HepG2 (cell line): Measurements from ENCODE around the gene MCM6. TPM values are rescaled to one million over a fixed set of nuclear protein-coding genes. Genes with fewer than 3 reads are reported as not detected.
"Not testable (repeated sequence)": the region's sequence is repeated elsewhere in the genome, so short reads cannot be mapped to it uniquely, and the experiment has no call there.

Experiments used
- ATAC-seq: fragments of 200-7000 bp; cut with Tn5 transposase; 3 replicates; pipeline ENCODE4 v1.9.1; 2020; ENCODE audit warnings: mild to moderate bottlenecking, moderate library complexity
- BruUV-seq: library from RNA; stranded (reverse); fragments of 400-500 nt; replicated peaks from 2 replicates; lab custom pipeline; 2021; lab: Mats Ljungman, UMichigan
- CTCF ChIA-PET: fragments of 300-600 bp; formaldehyde crosslinking; extraction: SDS; loops from one replicate; lab custom pipeline; 2021; ENCODE audit warnings: low total read pairs, inconsistent platforms, low intra/inter-chr PET ratio; lab: Yijun Ruan, JAX
- POLR2A ChIA-PET: fragments of 350-600 bp; sonication (Branson Sonifier 250); formaldehyde crosslinking; loops from one replicate; lab custom pipeline; 2020; ENCODE audit warnings: antibody characterized with exemption, inconsistent platforms; lab: Yijun Ruan, JAX
- DNase-seq: peaks from one replicate; pipeline ENCODE4 v3.0.0-alpha.2; 2015; ENCODE audit warnings: low spot score
- FAIRE-seq: peaks from 3 replicates; lab custom pipeline; 2011; peaks lifted over from hg19 to GRCh38; lab: Jason Lieb, UNC
- H2AFZ ChIP-seq: one replicate; pipeline ENCODE4 v1.6.1; 2011; ENCODE audit warnings: low read length, inconsistent platforms
- H3K27ac ChIP-seq: fragments of 300-600 bp; 3 replicates; pipeline ENCODE4 v1.8.0; 2011; ENCODE audit warnings: mixed run types, mild to moderate bottlenecking, mixed read lengths, low read length, inconsistent platforms; ENCODE audit not compliant: insufficient read depth; ENCODE audit errors: extremely low read length
- H3K27me3 ChIP-seq, 2 experiments: fragments of 200-600 bp in 1 of 2; 2 replicates in 1 of 2; 3 replicates in 1 of 2; pipeline versions ENCODE4 v1.6.0 to v1.8.0; 2011; ENCODE audit warnings: low read length in 2 of 2, mild to moderate bottlenecking in 2 of 2, moderate library complexity in 2 of 2, inconsistent platforms in 1 of 2; ENCODE audit not compliant: insufficient read depth in 2 of 2, control insufficient read depth in 1 of 2
- H3K36me3 ChIP-seq, 2 experiments: fragments of 200-600 bp in 1 of 2; replicated peaks in 1 of 2; 2 replicates in 1 of 2; 3 replicates in 1 of 2; pipeline versions ENCODE4 v1.5.1 to v1.8.0; 2011; ENCODE audit warnings: low read length in 2 of 2, inconsistent platforms in 1 of 2; ENCODE audit not compliant: insufficient read depth in 2 of 2, control insufficient read depth in 1 of 2
- H3K4me1 ChIP-seq: 2 replicates; pipeline ENCODE4 v1.5.1; 2012; ENCODE audit warnings: low read length, inconsistent platforms; ENCODE audit not compliant: insufficient read depth
- H3K4me2 ChIP-seq: 2 replicates; pipeline ENCODE4 v1.6.0; 2011; ENCODE audit warnings: low read depth, low read length, inconsistent platforms
- H3K4me3 ChIP-seq, 3 experiments: fragments of 200-600 bp in 1 of 3; sonication (generic), shearing (Covaris generic) in 1 of 3; replicated peaks in 1 of 3; 2 replicates each; pipeline ENCODE4 v1.5.1; 2011 to 2016; ENCODE audit warnings: low read length in 3 of 3, inconsistent platforms in 2 of 3, low read depth in 2 of 3, mild to moderate bottlenecking in 2 of 3, control low read depth in 1 of 3, mixed read lengths in 1 of 3; ENCODE audit not compliant: insufficient read depth in 1 of 3
- H3K79me2 ChIP-seq: one replicate; pipeline ENCODE4 v1.6.1; 2011; ENCODE audit warnings: low read length, inconsistent platforms; ENCODE audit not compliant: insufficient read depth
- H3K9ac ChIP-seq: 2 replicates; pipeline ENCODE4 v1.6.0; 2011; ENCODE audit warnings: mild to moderate bottlenecking, low read depth, low read length, inconsistent platforms; ENCODE audit not compliant: insufficient read depth
- H3K9me3 ChIP-seq: 2 replicates; pipeline ENCODE4 v1.5.1; 2012; ENCODE audit warnings: mild to moderate bottlenecking, low read length
- H4K20me1 ChIP-seq: 2 replicates; pipeline ENCODE4 v1.6.0; 2011; ENCODE audit warnings: inconsistent platforms, mild to moderate bottlenecking, low read length, moderate library complexity; ENCODE audit not compliant: insufficient read depth
- E2F2 ChIP-seq: sonication (generic); formaldehyde crosslinking; IDR thresholded peaks from 2 replicates; pipeline ENCODE4 v1.4.0; 2020; ENCODE audit warnings: missing genetic modification reagents, borderline replicate concordance
- FOXA3 ChIP-seq: IDR thresholded peaks from 2 replicates; pipeline ENCODE4 v1.6.1; 2016; ENCODE audit warnings: missing genetic modification reagents, missing compliant biosample characterization
- NFRKB ChIP-seq: fragments of 450-650 bp; IDR thresholded peaks from 2 replicates; pipeline ENCODE4 v1.6.1; 2017
- ZBTB26 ChIP-seq: IDR thresholded peaks from 2 replicates; pipeline ENCODE4 v1.6.1; 2016; ENCODE audit warnings: missing compliant biosample characterization, missing genetic modification reagents, borderline replicate concordance
- ZNF639 ChIP-seq: conservative IDR thresholded peaks from 2 replicates; pipeline ENCODE4 v1.6.1; 2018; ENCODE audit warnings: missing genetic modification reagents
- WGBS: methylation state at CpG from one replicate; pipeline ENCODE4 v1.1.6; 2017; ENCODE audit warnings: low lambda C conversion rate; 5-methylcytosine and 5-hydroxymethylcytosine counted together
- in situ Hi-C: cut with HindIII; loops from 2 replicates; pipeline ENCODE4 v1.10.0; 2017; ENCODE audit warnings: low pct_unique_long_range_greater_than_20kb; ENCODE audit not compliant: extremely low pct_ligation_motif_present
- intact Hi-C: fragments of 100-400 bp; cut with micrococcal nuclease; formaldehyde crosslinking; loops from one replicate; pipeline ENCODE4 v1.10.0; 2022; ENCODE audit not compliant: unreplicated experiment
- polyA plus RNA-seq, 8 experiments: library from polyadenylated mRNA; depleted of rRNA in 3 of 8; stranded (reverse) in 7 of 8; unstranded in 1 of 8; fragments of >200 nt; fragmentation: Illumina TruSeq in 4 of 8; extraction: Trizol in 4 of 8; gene quantifications; 2 replicates each; pipeline versions ENCODE4 v1.2.1 to v1.2.3, GENCODE V29; 2011 to 2016; ENCODE audit warnings: low read depth in 4 of 8, missing spikeins in 1 of 8, mixed read lengths in 1 of 8; ENCODE audit not compliant: insufficient read depth in 1 of 8
- total RNA-seq, 5 experiments: library from RNA; depleted of rRNA; stranded (reverse); fragments of >200 nt; fragmentation: Illumina TruSeq; extraction: Trizol; gene quantifications; 2 replicates each; pipeline ENCODE4 v1.2.3, GENCODE V29; 2016; ENCODE audit warnings: low read depth in 1 of 5

Gene MCM6
- total and polyA plus RNA-seq, 2 of the 13 experiments (the other 11 are each of a cell fraction or from before 2014, with no cell fraction given), result 9.7 to 18.7 TPM

DNA sequence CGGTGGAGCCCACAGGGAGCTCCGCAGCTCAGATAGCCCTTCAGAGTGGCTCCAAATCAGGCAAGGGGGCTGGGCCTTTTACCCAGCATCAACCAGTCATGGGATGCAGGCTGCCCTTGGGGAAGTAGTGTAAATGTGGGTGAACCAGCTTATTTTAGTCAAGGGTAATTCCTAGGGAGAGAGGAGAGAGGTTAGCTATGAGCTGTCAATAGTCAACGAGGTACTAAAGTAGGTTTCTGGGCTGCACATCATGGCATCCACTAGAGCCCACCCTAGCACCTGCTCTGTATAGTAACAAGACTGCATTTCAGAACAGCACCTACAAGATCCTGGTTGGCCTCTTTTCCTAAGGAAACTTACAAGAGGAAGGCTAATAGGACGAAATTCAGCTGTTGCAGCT, 9.5 kb upstream of the MCM6 start:
- no peak for ATAC-seq
- H3K79me2 ChIP-seq, result no peaks in the 10 kb centered on the region
- CTCF ChIA-PET, result no interaction called here
- 33% methylated on average over 4 of the region's 4 CpGs for WGBS
- FAIRE-seq, result no peak
- in situ Hi-C loops, result no loop called here
- H3K36me3 ChIP-seq, result no peaks in the 10 kb centered on the region
- H4K20me1 ChIP-seq, result no peaks in the 10 kb centered on the region
- no peak overlapping the region for H3K4me2 ChIP-seq
- no peak for TF ChIP-seq E2F2 (CRISPR knock-in tag)
- no peak for TF ChIP-seq ZBTB26 (CRISPR knock-in tag)
- no peak for TF ChIP-seq ZNF639 (CRISPR knock-in tag)
- H3K9me3 ChIP-seq, result no peaks in the 10 kb centered on the region
- intact Hi-C loops, result no loop called here
- H3K4me3 ChIP-seq, result no peak overlapping the region
- H3K27ac ChIP-seq, result no peak overlapping the region
- no peak overlapping the region for H3K9ac ChIP-seq
- no peaks in the 10 kb centered on the region for H3K4me1 ChIP-seq
- POLR2A ChIA-PET, result no interaction called here
- DNase-seq, result no peak
- H2AFZ ChIP-seq, result no peak overlapping the region
- peaks cover 0 to 7% of the 10 kb centered on the region in 2 experiments; a peak in 2 of 5 replicates for H3K27me3 ChIP-seq
- no TSS peak for BruUV-seq

DNA sequence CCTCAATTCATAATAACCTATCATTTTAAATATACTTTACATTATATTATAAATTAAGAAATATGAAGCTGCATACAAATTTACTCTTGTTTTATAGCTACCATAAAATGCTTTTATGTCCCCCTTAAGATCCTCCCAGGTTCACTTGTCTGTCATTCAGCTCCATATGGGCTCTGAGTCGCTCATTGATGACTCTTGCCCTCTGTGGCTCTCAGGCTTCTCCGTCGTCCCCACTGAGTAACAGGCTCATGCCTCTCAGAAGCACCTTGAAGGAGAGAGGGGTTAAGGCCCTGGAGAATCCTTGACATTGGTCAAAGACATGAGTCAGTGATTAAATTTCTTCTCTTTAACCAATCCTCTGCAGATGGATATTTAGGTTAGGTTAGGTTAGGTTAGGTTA, 6.2 kb upstream of the MCM6 start:
- ChIA-PET CTCF (no interaction called here), POLR2A (no interaction called here)
- BruUV-seq, result no TSS peak
- intact Hi-C loops (no loop called here), in situ Hi-C loops (no loop called here)
- FAIRE-seq (no peak), DNase-seq (no peak), ATAC-seq (no peak)
- H3K4me3 ChIP-seq, result no peak overlapping the region
- no peak overlapping the region for H2AFZ ChIP-seq
- H3K9me3 ChIP-seq, result no peaks in the 10 kb centered on the region
- no peak overlapping the region for H3K9ac ChIP-seq
- no peak for TF ChIP-seq NFRKB
- no peak for TF ChIP-seq FOXA3 (CRISPR knock-in tag)
- no peaks in the 10 kb centered on the region for H3K36me3 ChIP-seq
- H3K27ac ChIP-seq, result no peak overlapping the region
- H3K4me2 ChIP-seq, result no peak overlapping the region
- H4K20me1 ChIP-seq, result no peaks in the 10 kb centered on the region
- H3K79me2 ChIP-seq, result no peaks in the 10 kb centered on the region
- WGBS, result 11% methylated on average over 3 of the region's 3 CpGs
- H3K27me3 ChIP-seq, result peaks cover 0 to 7% of the 10 kb centered on the region in 2 experiments; a peak in 2 of 5 replicates
- no peaks in the 10 kb centered on the region for H3K4me1 ChIP-seq

DNA sequence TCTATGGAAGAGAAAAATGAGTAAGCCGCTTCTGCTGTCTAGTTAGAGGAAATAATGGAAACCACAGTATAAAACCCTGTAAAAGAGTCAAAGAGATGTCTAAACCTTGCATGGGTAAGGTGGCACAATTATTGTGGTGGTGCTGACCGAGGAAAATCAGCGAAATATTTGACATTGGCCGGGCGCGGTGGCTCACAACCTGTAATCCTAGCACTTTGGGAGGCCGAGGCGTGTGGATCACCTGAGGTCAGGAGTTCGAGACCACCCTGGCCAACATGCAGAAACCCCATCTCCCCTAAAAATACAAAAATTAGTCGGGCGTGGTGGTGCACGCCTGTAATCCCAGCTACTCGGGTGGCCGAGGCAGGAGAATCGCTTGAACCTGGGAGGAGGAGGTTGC, 527 bp upstream of the MCM6 start:
- POLR2A ChIA-PET, H4K20me1 ChIP-seq, BruUV-seq, CTCF ChIA-PET, FAIRE-seq, intact Hi-C loops, H3K79me2 ChIP-seq, H3K27ac ChIP-seq, ATAC-seq, H2AFZ ChIP-seq, H3K27me3 ChIP-seq, H3K9ac ChIP-seq, H3K36me3 ChIP-seq, DNase-seq, in situ Hi-C loops, H3K9me3 ChIP-seq: not testable (repeated sequence)
- 77% methylated on average over 15 of the region's 15 CpGs for WGBS
- peak overlapping the region in 1 of 3 experiments; percentile 3; a peak in 1 of 6 replicates for H3K4me3 ChIP-seq
- peaks cover 18% of the 10 kb centered on the region; the same call in 1 of the 2 replicates for H3K4me1 ChIP-seq
- peak overlapping the region; percentile 21 for H3K4me2 ChIP-seq
